Uterus (tissue), 4 donors: ENCODE data around the gene DDX3X. TPM values are rescaled to one million over a fixed set of nuclear protein-coding genes. Genes with fewer than 3 reads are reported as not detected.

Source experiments
- DNase-seq, 2 donors: peaks; one replicate each; pipeline ENCODE4 v3.0.0-alpha.2; 2019 to 2020
- H3K27ac ChIP-seq, 2 donors: fragments of 200-600 bp; sonication (generic); 1 replicate in 1 of 2; 2 replicates in 1 of 2; pipeline ENCODE4 v1.5.1; 2016 to 2018
- H3K27me3 ChIP-seq, 2 donors: fragments of 200-600 bp; sonication (generic); one replicate each; pipeline ENCODE4 v1.5.1; 2018 to 2019; ENCODE audit warnings: control low read depth in 1 of 2
- H3K36me3 ChIP-seq, 2 donors: fragments of 200-600 bp; sonication (generic); one replicate each; pipeline ENCODE4 v1.5.1; 2019; ENCODE audit warnings: control low read depth in 1 of 2
- H3K4me1 ChIP-seq, 2 donors: fragments of 200-600 bp; sonication (generic); one replicate each; pipeline ENCODE4 v1.5.1; 2018 to 2019; ENCODE audit warnings: control low read depth in 1 of 2
- H3K4me3 ChIP-seq, 2 donors: fragments of 200-600 bp; sonication (generic); 1 replicate in 1 of 2; 2 replicates in 1 of 2; pipeline ENCODE4 v1.5.1; 2018 to 2019; ENCODE audit warnings: mild to moderate bottlenecking in 1 of 2
- H3K9me3 ChIP-seq, 2 donors: fragments of 200-600 bp; sonication (generic); one replicate each; pipeline ENCODE4 v1.5.1; 2019; ENCODE audit warnings: control low read depth in 1 of 2
- POLR2A ChIP-seq, 2 donors: fragments of 450-650 bp; IDR thresholded peaks; one replicate each; pipeline ENCODE4 v1.6.1; 2016; ENCODE audit warnings: antibody characterized with exemption in 2 of 2, mild to moderate bottlenecking in 1 of 2, moderate library complexity in 1 of 2
- intact Hi-C: fragments of 100-400 bp; cut with DNase I; formaldehyde crosslinking; loops from one replicate; pipeline ENCODE4 v1.15.1; 2023; ENCODE audit warnings: low total_unique reads
- total RNA-seq, 4 donors: library from RNA; depleted of rRNA in 3 of 4; stranded (reverse); fragments of >200 nt in 3 of 4; gene quantifications; one replicate each; pipeline versions ENCODE4 v1.1.0 to v1.2.4, GENCODE V29; 2014 to 2023
- TF ChIP-seq, protein P1 (sequence below), 4 experiments: fragments of 200-600 bp in 2 of 4; fragments of 450-650 bp in 2 of 4; sonication (generic) in 2 of 4; IDR thresholded peaks; one replicate each; pipeline ENCODE4 v1.5.1; 2016 to 2019; ENCODE audit warnings: antibody characterized with exemption in 4 of 4, mild to moderate bottlenecking in 2 of 4, moderate library complexity in 1 of 4
- donor health status: DM: yes; HTN: yes; CAD: no.

The DDX3X gene
- total RNA-seq, 4 donors from 2014 or later: 124 to 387 (median 268) TPM

DNA sequence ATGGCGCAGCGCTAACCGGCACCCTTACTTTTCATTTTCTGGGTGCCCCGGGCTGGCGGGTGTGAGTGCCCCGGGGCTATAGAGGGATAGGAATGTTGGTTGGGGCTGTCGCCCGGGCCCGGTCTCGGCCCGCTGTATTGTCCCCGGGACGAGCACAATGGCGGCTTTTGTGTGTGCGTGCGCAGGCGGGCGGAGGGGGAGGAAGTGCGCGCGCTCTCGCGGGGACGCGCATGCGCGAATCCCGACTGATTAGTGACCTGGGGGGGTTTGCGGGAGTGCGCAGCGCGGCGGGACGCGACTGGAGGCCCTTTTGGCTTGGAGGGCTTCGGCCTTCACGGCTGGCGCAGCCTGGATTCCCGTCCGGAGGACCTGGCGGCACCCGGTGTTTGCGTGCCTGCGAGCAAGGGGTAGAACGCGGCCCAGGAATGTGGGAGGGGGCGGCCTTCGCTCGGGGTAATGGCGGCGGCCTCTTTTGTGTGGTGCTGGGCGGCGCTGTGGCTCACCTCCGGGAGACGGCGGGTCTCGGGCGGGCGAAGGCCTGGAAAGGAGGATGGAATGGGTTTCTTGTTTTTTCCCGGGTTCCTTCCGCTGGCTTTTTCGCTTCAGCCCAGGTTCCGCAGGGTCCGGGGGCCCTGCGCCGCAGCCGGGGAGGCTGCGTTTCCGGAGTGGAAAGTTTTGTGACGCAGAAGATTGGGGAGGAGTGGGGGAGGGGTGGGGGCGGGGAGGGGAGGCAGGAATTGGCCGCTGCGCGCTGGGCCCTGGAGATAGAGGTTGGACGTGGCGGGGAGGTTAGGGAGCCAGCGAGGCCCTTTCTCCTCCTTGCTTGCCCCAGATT, 618 bp downstream of the DDX3X start:
- intact Hi-C loops: no loop called here
- H3K4me1 ChIP-seq: peaks cover 0 to 4% of the 10 kb centered on the region in 2 donors
- peak; percentile 15 to 38 for TF ChIP-seq POLR2A (IDR thresholded peaks at IDR 0.05)
- TF ChIP-seq, protein P1, sequence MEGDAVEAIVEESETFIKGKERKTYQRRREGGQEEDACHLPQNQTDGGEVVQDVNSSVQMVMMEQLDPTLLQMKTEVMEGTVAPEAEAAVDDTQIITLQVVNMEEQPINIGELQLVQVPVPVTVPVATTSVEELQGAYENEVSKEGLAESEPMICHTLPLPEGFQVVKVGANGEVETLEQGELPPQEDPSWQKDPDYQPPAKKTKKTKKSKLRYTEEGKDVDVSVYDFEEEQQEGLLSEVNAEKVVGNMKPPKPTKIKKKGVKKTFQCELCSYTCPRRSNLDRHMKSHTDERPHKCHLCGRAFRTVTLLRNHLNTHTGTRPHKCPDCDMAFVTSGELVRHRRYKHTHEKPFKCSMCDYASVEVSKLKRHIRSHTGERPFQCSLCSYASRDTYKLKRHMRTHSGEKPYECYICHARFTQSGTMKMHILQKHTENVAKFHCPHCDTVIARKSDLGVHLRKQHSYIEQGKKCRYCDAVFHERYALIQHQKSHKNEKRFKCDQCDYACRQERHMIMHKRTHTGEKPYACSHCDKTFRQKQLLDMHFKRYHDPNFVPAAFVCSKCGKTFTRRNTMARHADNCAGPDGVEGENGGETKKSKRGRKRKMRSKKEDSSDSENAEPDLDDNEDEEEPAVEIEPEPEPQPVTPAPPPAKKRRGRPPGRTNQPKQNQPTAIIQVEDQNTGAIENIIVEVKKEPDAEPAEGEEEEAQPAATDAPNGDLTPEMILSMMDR (IDR thresholded peaks at IDR 0.05): peak in 1 of 4 experiments; percentile 14
- no peaks in the 10 kb centered on the region for H3K27me3 ChIP-seq
- H3K4me3 ChIP-seq: peak overlapping the region; percentile 86 to 87
- H3K36me3 ChIP-seq: no peaks in the 10 kb centered on the region
- H3K9me3 ChIP-seq: no peaks in the 10 kb centered on the region
- peak; percentile 91 to 94 for DNase-seq
- peak overlapping the region; percentile 99 for H3K27ac ChIP-seq

GRCh38 chrX:41335198-41335957, 1.4 kb downstream of the DDX3X start:
- Histone ChIP-seq H3K27ac (peak overlapping the region; percentile 99), H3K4me3 (peak overlapping the region; percentile 86 to 87), H3K36me3 (no peaks in the 10 kb centered on the region), H3K4me1 (peaks cover 0 to 4% of the 10 kb centered on the region in 2 donors), H3K27me3 (no peaks in the 10 kb centered on the region), H3K9me3 (no peaks in the 10 kb centered on the region)
- intact Hi-C loops: no loop called here
- TF ChIP-seq, protein P1 (IDR thresholded peaks at IDR 0.05): no peak
- TF ChIP-seq POLR2A (IDR thresholded peaks at IDR 0.05): no peak
- no peak for DNase-seq

DNA sequence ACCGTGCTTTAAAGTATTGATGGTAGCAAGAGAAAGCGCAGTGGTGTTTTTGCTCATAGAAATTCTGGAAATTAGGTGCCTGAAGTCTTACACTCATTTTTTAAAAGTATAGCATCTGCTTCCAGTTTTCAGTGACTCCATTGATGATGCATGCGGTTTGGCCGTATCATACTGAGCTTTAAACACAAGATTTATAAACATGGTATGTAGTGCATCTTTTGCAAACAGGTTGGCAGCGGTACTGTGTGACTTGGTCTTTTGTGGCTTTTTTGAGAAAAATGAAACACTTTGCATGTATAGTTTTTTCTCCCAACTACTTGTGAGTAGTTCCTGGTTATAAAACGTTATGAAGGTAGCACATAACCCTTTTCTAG, 2.0 kb downstream of the DDX3X start:
- TF ChIP-seq, protein P1 (IDR thresholded peaks at IDR 0.05): no peak
- TF ChIP-seq POLR2A (IDR thresholded peaks at IDR 0.05): no peak
- Histone ChIP-seq H3K27ac (peak overlapping the region; percentile 99), H3K4me1 (peaks cover 0 to 4% of the 10 kb centered on the region in 2 donors), H3K4me3 (peak overlapping the region; percentile 86 to 87), H3K27me3 (no peaks in the 10 kb centered on the region), H3K36me3 (no peaks in the 10 kb centered on the region), H3K9me3 (no peaks in the 10 kb centered on the region)
- intact Hi-C loops: no loop called here
- DNase-seq: no peak

- Histone ChIP-seq H3K27me3 (no peaks in the 10 kb centered on the region), H3K4me3 (peak overlapping the region; percentile 86 to 87), H3K4me1 (peaks cover 0 to 4% of the 10 kb centered on the region in 2 donors), H3K27ac (peak overlapping the region; percentile 99), H3K9me3 (no peaks in the 10 kb centered on the region), H3K36me3 (no peaks in the 10 kb centered on the region)
- no peak for DNase-seq
- TF ChIP-seq, protein P1 (IDR thresholded peaks at IDR 0.05): no peak
- TF ChIP-seq POLR2A (IDR thresholded peaks at IDR 0.05): no peak
- intact Hi-C loops: no loop called here
Observed at GRCh38 chrX:41336447-41336846, 2.5 kb downstream of the DDX3X start.

GRCh38 chrX:41337140-41337539, 3.2 kb downstream of the DDX3X start:
- no peaks in the 10 kb centered on the region for H3K27me3 ChIP-seq
- peaks cover 0 to 4% of the 10 kb centered on the region in 2 donors for H3K4me1 ChIP-seq
- H3K9me3 ChIP-seq: no peaks in the 10 kb centered on the region
- H3K36me3 ChIP-seq: no peaks in the 10 kb centered on the region
- no peak for TF ChIP-seq POLR2A (IDR thresholded peaks at IDR 0.05)
- TF ChIP-seq, protein P1 (IDR thresholded peaks at IDR 0.05): no peak
- no peak for DNase-seq
- intact Hi-C loops: no loop called here
- peak overlapping the region; percentile 86 to 87 for H3K4me3 ChIP-seq
- H3K27ac ChIP-seq: peak overlapping the region in 1 of 2 donors; percentile 99
